Natural killer cell (primary cell): Measurements from ENCODE around the gene MGAT4C. TPM values are rescaled to one million over a fixed set of nuclear protein-coding genes. Genes with fewer than 3 reads are reported as not detected.
"Not testable (repeated sequence)": the region's sequence is repeated elsewhere in the genome, so short reads cannot be mapped to it uniquely, and the experiment has no call there.

Source experiments
- ATAC-seq, 3 donors: fragments of 150-1000 bp in 2 of 3; fragments of 200-7000 bp in 1 of 3; cut with Tn5 transposase; 1 replicate in 1 of 3; 2 replicates in 2 of 3; pipeline ENCODE4 v1.10.0; 2021; ENCODE audit warnings: mild to moderate bottlenecking in 2 of 3, moderate library complexity in 2 of 3
- DNase-seq, 2 donors: peaks; one replicate each; pipeline versions ENCODE4 v3.0.0 to v3.0.0-alpha.2; 2013 to 2021; ENCODE audit warnings: mixed read lengths in 1 of 2
- H3K27ac ChIP-seq: one replicate; pipeline ENCODE4 v1.5.1; 2013; ENCODE audit warnings: mild to moderate bottlenecking, low read length
- H3K27me3 ChIP-seq: one replicate; pipeline ENCODE4 v1.6.1; 2013; ENCODE audit warnings: low read length; ENCODE audit not compliant: control insufficient read depth, insufficient read depth
- H3K36me3 ChIP-seq: one replicate; pipeline ENCODE4 v1.6.1; 2013; ENCODE audit warnings: low read length; ENCODE audit not compliant: control insufficient read depth, insufficient read depth
- H3K4me1 ChIP-seq: one replicate; pipeline ENCODE4 v1.6.1; 2013; ENCODE audit warnings: low read length; ENCODE audit not compliant: control insufficient read depth, insufficient read depth
- H3K4me3 ChIP-seq: one replicate; pipeline ENCODE4 v1.5.1; 2013; ENCODE audit warnings: low read length
- H3K9me3 ChIP-seq: one replicate; pipeline ENCODE4 v1.6.1; 2013; ENCODE audit warnings: low read length; ENCODE audit not compliant: control insufficient read depth, insufficient read depth
- H3K27ac Mint-ChIP-seq, 2 donors: one replicate each; pipeline ENCODE4 v1.8.0; 2022; ENCODE audit warnings: mild to moderate bottlenecking in 2 of 2, mixed read lengths in 2 of 2, moderate library complexity in 1 of 2
- H3K27me3 Mint-ChIP-seq, 2 donors: one replicate each; pipeline ENCODE4 v1.8.0; 2022; ENCODE audit warnings: low read depth in 2 of 2, mixed read lengths in 2 of 2
- H3K36me3 Mint-ChIP-seq: one replicate; pipeline ENCODE4 v1.8.0; 2022; ENCODE audit warnings: mixed read lengths
- H3K4me1 Mint-ChIP-seq, 2 donors: one replicate each; pipeline ENCODE4 v1.8.0; 2022; ENCODE audit warnings: mixed read lengths in 2 of 2
- H3K4me3 Mint-ChIP-seq: one replicate; pipeline ENCODE4 v1.8.0; 2022; ENCODE audit warnings: mild to moderate bottlenecking, moderate library complexity, mixed read lengths
- H3K9me3 Mint-ChIP-seq, 2 donors: one replicate each; pipeline ENCODE4 v1.8.0; 2022; ENCODE audit warnings: mixed read lengths in 2 of 2
- CTCF ChIP-seq: fragments of 200-600 bp; IDR thresholded peaks from one replicate; pipeline ENCODE4 v1.8.0; 2022; ENCODE audit warnings: antibody characterized with exemption
- WGBS: methylation state at CpG from one replicate; pipeline ENCODE4 v1.1.7; 2013; ENCODE audit warnings: missing lambda C conversion rate; ENCODE audit not compliant: insufficient coverage; 5-methylcytosine and 5-hydroxymethylcytosine counted together
- intact Hi-C: fragments of 100-400 bp; cut with micrococcal nuclease; formaldehyde crosslinking; loops from one replicate; pipeline ENCODE4 v1.14.2; 2022
- total RNA-seq, 4 donors: library from RNA; stranded (reverse); fragments of 120-200 nt in 1 of 4; gene quantifications; one replicate each; pipeline versions ENCODE4 v1.2.3 to v1.2.4, GENCODE V29; 2013 to 2022

The MGAT4C gene
- total RNA-seq: not detected
- not detected for total RNA-seq (2013)

- H3K4me1 Mint-ChIP-seq: no peaks in the 10 kb centered on the region
- no peak for TF ChIP-seq CTCF
- WGBS: 62% methylated on average over 3 of the region's 3 CpGs
- Histone ChIP-seq H3K27me3 (no peaks in the 10 kb centered on the region), H3K36me3 (no peaks in the 10 kb centered on the region), H3K4me3 (no peak within 1 kb of the TSS), H3K4me1 (no peaks in the 10 kb centered on the region), H3K9me3 (no peaks in the 10 kb centered on the region), H3K27ac (no peak within 1 kb of the TSS)
- no peak for ATAC-seq
- DNase-seq: no peak
- H3K4me3 Mint-ChIP-seq: no peak within 1 kb of the TSS
- H3K27ac Mint-ChIP-seq: no peak within 1 kb of the TSS
- intact Hi-C loops: no loop called here
- H3K9me3 Mint-ChIP-seq: peaks cover 0 to 2% of the 10 kb centered on the region in 2 donors
- no peaks in the 10 kb centered on the region for H3K36me3 Mint-ChIP-seq
- H3K27me3 Mint-ChIP-seq: no peaks in the 10 kb centered on the region
These were observed at the start of gene MGAT4C for GRCh38 chr12:86256163-86256562. MGAT4C (minus strand) TSS chr12:86256391.

DNA sequence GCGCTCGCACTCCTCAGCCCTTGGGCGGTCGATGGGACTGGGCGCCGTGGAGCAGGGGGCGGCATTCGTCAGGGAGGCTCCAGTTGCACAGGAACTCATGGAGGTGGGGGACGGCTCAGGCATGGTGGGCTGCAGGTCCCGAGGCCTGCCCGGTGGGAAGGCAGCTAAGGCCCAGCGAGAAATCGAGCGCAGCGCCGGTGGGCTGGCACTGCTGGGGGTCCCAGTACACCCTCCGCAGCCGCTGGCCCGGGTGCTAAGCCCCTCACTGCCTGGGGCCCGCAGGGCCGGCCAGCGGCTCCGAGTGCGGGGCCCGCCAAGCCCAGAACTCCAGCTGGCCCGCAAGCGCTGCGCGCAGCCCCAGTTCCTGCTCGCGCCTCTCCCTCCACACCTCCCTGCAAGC, 40.2 kb upstream of the MGAT4C start:
- H3K9me3 ChIP-seq, H3K4me1 Mint-ChIP-seq, H3K36me3 ChIP-seq, H3K4me3 ChIP-seq, H3K36me3 Mint-ChIP-seq, H3K27me3 Mint-ChIP-seq, H3K4me3 Mint-ChIP-seq, DNase-seq, H3K27ac Mint-ChIP-seq, H3K4me1 ChIP-seq, intact Hi-C loops, ATAC-seq, H3K27ac ChIP-seq, H3K27me3 ChIP-seq: not testable (repeated sequence)
- WGBS: 93% methylated on average over 31 of the region's 31 CpGs
- peaks cover 6 to 13% of the 10 kb centered on the region in 2 donors for H3K9me3 Mint-ChIP-seq

GRCh38 chr12:86293682-86294240, 37.6 kb upstream of the MGAT4C start:
- peaks cover 5% of the 10 kb centered on the region for H3K36me3 Mint-ChIP-seq
- H3K9me3 ChIP-seq: no peaks in the 10 kb centered on the region
- H3K27me3 ChIP-seq: no peaks in the 10 kb centered on the region
- H3K27me3 Mint-ChIP-seq: no peaks in the 10 kb centered on the region
- WGBS: 62% methylated on average over 3 of the region's 3 CpGs
- H3K4me1 Mint-ChIP-seq: no peaks in the 10 kb centered on the region
- H3K27ac ChIP-seq: no peak overlapping the region
- intact Hi-C loops: no loop called here
- no peak overlapping the region for H3K4me3 ChIP-seq
- TF ChIP-seq CTCF: no peak
- no peaks in the 10 kb centered on the region for H3K4me1 ChIP-seq
- H3K36me3 ChIP-seq: no peaks in the 10 kb centered on the region
- DNase-seq (no peak), ATAC-seq (no peak)
- peaks cover 13 to 16% of the 10 kb centered on the region in 2 donors for H3K9me3 Mint-ChIP-seq
- H3K4me3 Mint-ChIP-seq: no peak overlapping the region
- H3K27ac Mint-ChIP-seq: no peak overlapping the region

DNA sequence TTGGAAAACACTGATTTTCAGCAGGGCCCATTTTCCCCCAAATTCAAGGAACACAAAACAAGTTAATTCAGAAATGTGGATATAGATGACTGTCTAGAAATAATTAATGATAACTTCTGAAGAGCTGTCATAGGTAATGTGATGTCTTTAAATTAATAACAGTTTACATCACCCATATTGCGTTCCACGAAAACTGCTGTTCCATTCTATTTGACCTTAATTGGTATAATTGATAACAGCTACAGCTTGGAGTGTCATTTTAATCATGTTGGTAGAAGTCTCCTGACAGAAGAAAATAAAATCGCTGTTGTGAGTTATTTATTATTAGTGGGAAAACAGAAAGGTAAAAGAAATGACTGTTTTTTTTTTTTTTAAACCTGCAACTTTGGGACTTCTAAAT, 36.3 kb upstream of the MGAT4C start:
- intact Hi-C loops: no loop called here
- peaks cover 12 to 13% of the 10 kb centered on the region in 2 donors for H3K9me3 Mint-ChIP-seq
- no peaks in the 10 kb centered on the region for H3K27me3 Mint-ChIP-seq
- no peak for TF ChIP-seq CTCF
- H3K9me3 ChIP-seq: no peaks in the 10 kb centered on the region
- H3K27ac Mint-ChIP-seq: no peak overlapping the region
- no peaks in the 10 kb centered on the region for H3K4me1 Mint-ChIP-seq
- ATAC-seq (no peak), DNase-seq (no peak)
- H3K4me1 ChIP-seq: no peaks in the 10 kb centered on the region
- H3K36me3 Mint-ChIP-seq: peaks cover 7% of the 10 kb centered on the region
- no peak overlapping the region for H3K27ac ChIP-seq
- no peak overlapping the region for H3K4me3 ChIP-seq
- no peak overlapping the region for H3K4me3 Mint-ChIP-seq
- WGBS: 100% methylated on average over 1 of the region's 3 CpGs
- no peaks in the 10 kb centered on the region for H3K36me3 ChIP-seq
- no peaks in the 10 kb centered on the region for H3K27me3 ChIP-seq
